GM19099 (cell line): ENCODE data around the gene KCNH5.

ENCODE experiments used
- POLR2A ChIP-seq: IDR thresholded peaks from 3 replicates; pipeline ENCODE4 v1.6.1; 2011; ENCODE audit warnings: low read depth; ENCODE audit not compliant: insufficient read length; ENCODE audit errors: extremely low read depth

Gene KCNH5

DNA sequence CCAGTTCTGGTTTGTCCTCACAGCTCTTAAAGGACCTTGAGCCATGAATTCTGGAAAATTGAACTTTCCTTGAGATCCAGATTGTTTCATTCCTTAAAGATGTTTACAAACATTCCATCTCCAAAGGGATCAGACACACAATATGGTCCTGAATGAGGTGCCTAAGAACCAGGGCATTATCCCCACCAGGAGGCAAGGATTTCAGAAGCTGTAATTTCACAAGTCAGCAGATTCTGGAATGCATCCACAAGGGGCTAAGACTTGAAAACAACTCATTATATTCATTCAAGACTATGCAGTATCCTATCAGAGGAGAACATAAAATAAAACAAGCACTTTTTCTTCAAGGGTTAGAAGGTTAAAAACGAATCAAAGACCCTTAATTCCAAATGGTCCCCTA lies 15.1 kb downstream of the KCNH5 start:
- no peak for TF ChIP-seq POLR2A

- no peak for TF ChIP-seq POLR2A
Observed at GRCh38 chr14:63027719-63028118, 17.5 kb downstream of the KCNH5 start.

GRCh38 chr14:63026491-63026890 lies 18.8 kb downstream of the KCNH5 start:
- no peak for TF ChIP-seq POLR2A

DNA sequence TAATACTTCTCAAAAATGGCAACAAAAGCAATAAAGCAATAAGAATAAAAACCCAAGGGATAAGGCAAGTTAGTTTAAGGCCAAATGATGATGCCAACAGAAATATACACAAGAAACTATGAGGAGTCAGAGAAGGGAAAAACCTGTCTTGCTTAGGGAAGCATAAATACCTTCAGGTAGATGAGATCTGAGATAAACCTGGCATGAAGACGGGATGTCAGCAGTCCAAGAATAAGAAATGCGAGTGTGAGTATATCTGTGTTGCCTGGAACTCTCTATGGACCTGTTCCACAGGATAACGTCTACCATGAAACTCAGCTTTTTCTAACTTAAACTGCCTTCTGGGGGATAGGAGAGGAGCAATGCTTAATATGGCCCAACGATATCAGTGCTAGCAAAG lies 30.6 kb downstream of the KCNH5 start:
- TF ChIP-seq POLR2A, result no peak

DNA sequence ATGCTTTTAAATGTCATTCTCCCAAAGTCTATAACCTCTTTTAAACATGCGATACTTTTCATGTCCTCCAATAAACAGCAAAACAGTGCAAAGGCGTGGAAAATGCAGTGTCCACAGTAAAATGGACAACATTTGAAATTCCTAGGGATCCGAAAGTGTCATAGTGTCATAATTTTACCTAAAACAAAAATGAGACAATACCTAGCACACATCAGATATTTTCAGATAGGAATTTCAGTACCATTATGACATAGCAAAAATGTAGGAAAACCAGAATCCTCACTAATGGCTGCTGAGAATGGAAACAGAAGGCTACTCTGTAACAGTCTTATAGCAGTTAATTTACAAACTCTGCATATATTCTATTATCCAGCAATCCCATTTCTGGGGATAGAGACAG lies 33.1 kb downstream of the KCNH5 start:
- no peak for TF ChIP-seq POLR2A

GRCh38 chr14:63011623-63012022 lies 33.6 kb downstream of the KCNH5 start:
- no peak for TF ChIP-seq POLR2A

DNA sequence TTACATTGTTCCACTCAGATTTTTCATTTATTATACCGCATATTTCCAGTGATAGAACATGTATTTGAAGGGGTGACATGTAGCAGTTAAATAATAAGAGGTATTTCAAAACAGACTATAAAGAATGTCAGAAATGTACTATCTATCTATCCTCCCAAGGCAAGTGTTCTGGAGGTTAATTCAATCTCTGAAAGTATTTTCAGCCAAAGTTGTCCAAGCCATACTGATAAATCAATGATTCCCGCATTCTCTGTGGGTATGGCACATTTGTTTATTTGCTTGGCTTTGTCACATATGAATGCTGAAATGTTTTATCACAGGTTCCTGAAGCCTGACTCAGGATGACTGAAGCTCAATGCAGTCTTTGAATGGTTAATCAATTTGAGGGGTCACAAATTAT lies 35.8 kb downstream of the KCNH5 start:
- TF ChIP-seq POLR2A, result no peak

GRCh38 chr14:63006531-63006930 lies 38.7 kb downstream of the KCNH5 start:
- no peak for TF ChIP-seq POLR2A

DNA sequence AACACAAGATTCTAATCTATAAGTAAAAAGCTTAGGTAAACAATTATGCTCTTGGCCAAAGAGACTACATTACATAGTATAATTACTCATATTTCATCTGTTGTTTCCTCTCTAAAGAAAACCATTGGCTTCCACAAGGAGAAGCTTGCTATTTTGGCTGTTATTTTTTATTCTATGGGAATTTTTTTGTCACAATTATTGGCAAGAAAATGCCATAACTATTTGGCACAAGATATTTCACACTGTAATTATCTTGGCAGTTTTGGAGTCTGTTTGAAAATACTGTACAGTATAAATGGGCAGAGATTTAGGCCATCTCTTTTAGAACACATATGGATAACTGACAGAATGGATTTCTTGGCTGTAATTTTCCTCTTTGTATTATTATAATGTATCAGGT lies 51.2 kb downstream of the KCNH5 start:
- no peak for TF ChIP-seq POLR2A

DNA sequence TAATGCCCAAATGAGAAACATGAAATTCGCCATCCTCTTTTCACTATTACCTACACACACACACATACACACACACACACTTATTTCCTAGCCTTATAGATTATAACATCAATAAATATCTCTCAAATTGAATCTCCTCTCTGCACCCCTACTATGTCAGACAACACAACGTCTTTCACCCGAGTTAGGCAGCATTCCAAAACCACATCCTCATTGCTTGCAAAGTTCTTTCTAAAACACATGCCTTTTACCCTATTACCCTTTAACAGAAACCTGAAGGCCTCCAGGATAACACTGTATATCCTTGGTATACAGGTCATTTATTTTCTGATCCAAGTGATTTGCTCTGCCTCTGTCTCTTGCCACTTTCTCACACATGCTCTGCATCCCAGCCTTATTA lies 56.3 kb downstream of the KCNH5 start:
- no peak for TF ChIP-seq POLR2A

DNA sequence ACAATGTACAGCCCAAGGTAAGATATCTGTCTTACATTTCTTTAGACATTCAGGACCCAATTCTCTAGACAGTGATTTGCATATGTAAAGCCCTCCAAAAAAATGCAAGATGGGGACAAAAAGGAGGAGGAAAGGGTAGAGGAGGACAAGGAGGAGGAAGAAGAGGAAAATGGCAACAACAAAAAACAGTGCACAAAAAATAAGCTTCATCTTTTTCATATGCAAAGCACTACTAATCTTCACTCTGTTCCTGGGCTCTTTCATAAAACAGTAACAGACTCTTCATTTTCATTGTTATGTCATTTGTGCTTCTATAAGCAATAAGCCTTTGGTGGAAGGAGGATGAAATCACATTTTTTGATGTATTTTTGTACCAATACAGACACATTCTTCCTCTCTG lies 61.4 kb downstream of the KCNH5 start:
- no peak for TF ChIP-seq POLR2A

GRCh38 chr14:62980693-62981092 lies 64.6 kb downstream of the KCNH5 start:
- TF ChIP-seq POLR2A, result no peak

DNA sequence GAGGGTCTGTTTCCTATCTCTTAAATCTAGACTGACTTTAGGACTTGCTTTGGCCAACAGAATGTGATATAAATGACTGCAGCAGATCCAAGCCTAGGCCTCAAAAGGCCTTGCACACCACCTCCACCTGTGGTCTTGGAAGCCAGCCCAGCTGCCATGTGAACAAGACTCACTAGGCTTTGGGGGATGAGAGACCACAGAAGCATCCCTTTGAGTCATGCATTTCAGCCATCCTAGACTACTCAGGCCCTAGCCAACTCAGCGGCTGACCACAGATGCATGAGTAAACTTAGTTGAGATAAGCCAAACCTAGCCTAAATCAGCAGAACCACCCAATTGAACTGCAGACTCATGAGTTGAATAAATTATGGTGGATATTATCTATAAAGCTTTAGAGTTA lies 87.7 kb downstream of the KCNH5 start:
- no peak for TF ChIP-seq POLR2A

- no peak for TF ChIP-seq POLR2A
Observed at GRCh38 chr14:62956413-62956812, 88.8 kb downstream of the KCNH5 start.

DNA sequence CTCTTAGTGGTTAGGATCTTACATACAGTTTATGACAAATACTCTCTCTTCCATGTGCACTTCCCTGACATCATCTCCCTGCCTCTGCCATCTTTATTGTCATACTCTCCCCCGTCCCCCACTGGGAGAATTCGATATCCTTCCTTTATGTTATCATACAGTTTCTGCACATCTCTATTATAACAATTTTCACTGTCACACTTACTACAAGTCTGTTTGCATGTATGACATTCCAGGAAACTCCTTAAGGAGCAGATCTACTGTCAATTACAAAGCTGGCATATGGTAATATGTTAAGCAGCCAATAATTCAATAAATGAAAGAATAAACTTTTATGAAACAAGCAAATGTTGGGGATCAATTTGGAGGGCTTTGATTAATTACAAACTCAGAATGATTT lies 91.1 kb downstream of the KCNH5 start:
- TF ChIP-seq POLR2A, result no peak

- no peak for TF ChIP-seq POLR2A
Observed at GRCh38 chr14:62952226-62952625, 93.0 kb downstream of the KCNH5 start.

DNA sequence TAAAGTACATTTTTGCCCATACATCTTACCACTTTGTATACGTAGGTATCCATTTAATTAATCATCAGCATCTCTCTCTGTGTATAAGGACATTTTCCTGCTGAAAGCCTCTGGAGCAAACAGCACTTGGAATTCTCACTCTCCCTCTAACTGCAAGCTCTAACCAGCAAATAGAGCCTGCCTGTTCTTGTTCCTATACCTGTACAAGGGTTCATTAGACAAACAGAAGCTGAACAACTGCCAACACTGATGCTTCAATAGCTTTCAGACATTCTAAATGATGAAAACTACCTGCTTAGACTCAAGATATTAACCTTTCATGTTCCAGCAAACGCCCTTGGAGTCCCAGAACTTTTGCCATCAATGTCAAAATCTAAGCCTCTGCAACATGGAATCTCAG lies 98.0 kb downstream of the KCNH5 start:
- no peak for TF ChIP-seq POLR2A

GRCh38 chr14:62946221-62946620 lies 99.0 kb downstream of the KCNH5 start:
- TF ChIP-seq POLR2A, result no peak
